GM23248 (cell line): ENCODE data around the gene IRF8.

Source experiments
- EZH2 ChIP-seq: fragments of 200-600 bp; sonication (generic); IDR thresholded peaks from 2 replicates; pipeline ENCODE4 v1.6.1; 2018; ENCODE audit warnings: antibody characterized with exemption, mild to moderate bottlenecking; ENCODE audit not compliant: insufficient read depth, poor library complexity, severe bottlenecking
- EZH2phosphoT487 ChIP-seq: fragments of 200-600 bp; sonication (generic); IDR thresholded peaks from 2 replicates; pipeline ENCODE4 v1.6.1; 2018; ENCODE audit warnings: antibody characterized with exemption, moderate library complexity, mild to moderate bottlenecking, low read depth; ENCODE audit not compliant: insufficient read depth

GRCh38 chr16:85908889-85909589, 10.1 kb downstream of the IRF8 start:
- TF ChIP-seq EZH2 (no peak), EZH2phosphoT487 (no peak)
